Measurements from ENCODE around the gene C1orf21.
A peak's percentile ranks its signal among the peaks of the same experiment; 100 is the strongest.

C1orf21 gene

DNA sequence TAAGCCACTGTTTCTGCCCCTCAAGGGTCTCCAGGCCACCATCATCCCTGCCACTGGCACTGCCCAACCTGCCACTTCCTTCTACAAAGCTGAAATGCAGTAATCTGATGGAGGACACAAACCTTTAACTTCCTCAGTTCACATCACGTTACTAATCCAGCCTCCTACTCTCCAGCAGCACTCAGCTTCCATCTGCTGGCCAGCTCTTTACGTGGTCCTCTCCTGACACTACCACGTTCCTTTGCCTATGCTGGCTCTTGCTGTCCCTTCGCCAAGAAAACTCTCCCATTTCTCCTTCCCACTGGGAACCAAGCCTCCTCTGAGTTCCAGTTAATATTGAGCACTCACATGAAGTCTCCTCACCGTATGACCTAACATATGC is 243.8 kb downstream of the C1orf21 start:
- no peak overlapping the region for H3K14ac ChIP-seq (ENCODE audit: low read length in 2 of 2)
- no peak overlapping the region for H2BK5ac ChIP-seq (ENCODE audit: low read depth, low read length, poor library complexity, severe bottlenecking)
- no peak overlapping the region for H3K4me3 ChIP-seq (ENCODE audit: insufficient read depth in 1 of 2, low read depth in 1 of 2, low read length in 2 of 2)
- H2AFZ ChIP-seq (ENCODE audit: low read depth, low read length), result no peak overlapping the region
- H3K18ac ChIP-seq (ENCODE audit: low read depth in 1 of 2, low read length in 2 of 2), result no peak overlapping the region
- H3K4me1 ChIP-seq (ENCODE audit: control insufficient read depth, insufficient read depth, low read depth, low read length), result no peaks in the 10 kb centered on the region
- H3K79me1 ChIP-seq (replicated peaks; ENCODE audit: low read length, poor library complexity, severe bottlenecking), result no peaks in the 10 kb centered on the region
- no peak overlapping the region for H3K23ac ChIP-seq (ENCODE audit: low read length in 2 of 2)
- no peaks in the 10 kb centered on the region for H3K9me3 ChIP-seq (ENCODE audit: control insufficient read depth, low read length)
- no peak overlapping the region for H2BK15ac ChIP-seq (ENCODE audit: low read depth, poor library complexity, severe bottlenecking)
- no peak overlapping the region for H3K9ac ChIP-seq (ENCODE audit: low read length)
- H2AK5ac ChIP-seq (ENCODE audit: low read length, severe bottlenecking), result no peak overlapping the region
- WGBS, result 92% methylated on average over 5 of the region's 5 CpGs
- H4K91ac ChIP-seq (ENCODE audit: low read length), result no peak overlapping the region
- no peak for DNase-seq
- no peaks in the 10 kb centered on the region for H3K27me3 ChIP-seq (ENCODE audit: control insufficient read depth in 1 of 2, insufficient read depth in 1 of 2, low read length in 2 of 2)
- peaks cover 0 to 5% of the 10 kb centered on the region in 2 experiments for H3K36me3 ChIP-seq (ENCODE audit: control insufficient read depth in 1 of 2, insufficient read depth in 2 of 2, low read depth in 1 of 2, low read length in 2 of 2)
- peak overlapping the region in 1 of 2 experiments; percentile 28 for H2BK12ac ChIP-seq (ENCODE audit: low read length in 2 of 2)
- no peak overlapping the region for H2BK120ac ChIP-seq (ENCODE audit: low read depth, low read length)
- H4K8ac ChIP-seq (ENCODE audit: low read length), result no peak overlapping the region
- no peak overlapping the region for H3K4me2 ChIP-seq (ENCODE audit: low read length, poor library complexity, severe bottlenecking)
- no peak overlapping the region for H3K4ac ChIP-seq (ENCODE audit: low read depth in 1 of 2, low read length in 2 of 2)
- no peak overlapping the region for H3K27ac ChIP-seq (ENCODE audit: low read length, poor library complexity, severe bottlenecking)

GRCh38 chr1:184632415-184633175 is 245.8 kb downstream of the C1orf21 start:
- H3K18ac ChIP-seq (ENCODE audit: low read depth in 1 of 2, low read length in 2 of 2), result no peak overlapping the region
- H3K14ac ChIP-seq (ENCODE audit: low read length in 2 of 2), result no peak overlapping the region
- H3K4ac ChIP-seq (ENCODE audit: low read depth in 1 of 2, low read length in 2 of 2), result no peak overlapping the region
- H2BK12ac ChIP-seq (ENCODE audit: low read length in 2 of 2), result peak overlapping the region in 1 of 2 experiments; percentile 44
- no peak overlapping the region for H2AK5ac ChIP-seq (ENCODE audit: low read length, severe bottlenecking)
- H3K4me1 ChIP-seq (ENCODE audit: control insufficient read depth, insufficient read depth, low read depth, low read length), result no peaks in the 10 kb centered on the region
- no peak overlapping the region for H4K91ac ChIP-seq (ENCODE audit: low read length)
- H3K4me2 ChIP-seq (ENCODE audit: low read length, poor library complexity, severe bottlenecking), result no peak overlapping the region
- no peaks in the 10 kb centered on the region for H3K79me1 ChIP-seq (replicated peaks; ENCODE audit: low read length, poor library complexity, severe bottlenecking)
- H3K9ac ChIP-seq (ENCODE audit: low read length), result no peak overlapping the region
- H3K9me3 ChIP-seq (ENCODE audit: control insufficient read depth, low read length), result no peaks in the 10 kb centered on the region
- no peak overlapping the region for H3K23ac ChIP-seq (ENCODE audit: low read length in 2 of 2)
- no peak overlapping the region for H2BK5ac ChIP-seq (ENCODE audit: low read depth, low read length, poor library complexity, severe bottlenecking)
- no peaks in the 10 kb centered on the region for H3K27me3 ChIP-seq (ENCODE audit: control insufficient read depth in 1 of 2, insufficient read depth in 1 of 2, low read length in 2 of 2)
- 94% methylated on average over 7 of the region's 8 CpGs for WGBS
- H3K27ac ChIP-seq (ENCODE audit: low read length, poor library complexity, severe bottlenecking), result no peak overlapping the region
- H2AFZ ChIP-seq (ENCODE audit: low read depth, low read length), result no peak overlapping the region
- no peak overlapping the region for H2BK120ac ChIP-seq (ENCODE audit: low read depth, low read length)
- no peaks in the 10 kb centered on the region for H3K36me3 ChIP-seq (ENCODE audit: control insufficient read depth in 1 of 2, insufficient read depth in 2 of 2, low read depth in 1 of 2, low read length in 2 of 2)
- H2BK15ac ChIP-seq (ENCODE audit: low read depth, poor library complexity, severe bottlenecking), result no peak overlapping the region
- H3K4me3 ChIP-seq (ENCODE audit: insufficient read depth in 1 of 2, low read depth in 1 of 2, low read length in 2 of 2), result no peak overlapping the region
- peak overlapping the region; percentile 20 for H4K8ac ChIP-seq (ENCODE audit: low read length)
- no peak for DNase-seq

GRCh38 chr1:184633785-184634184 is 247.0 kb downstream of the C1orf21 start:
- 71% methylated on average over 4 of the region's 4 CpGs for WGBS
- H3K9ac ChIP-seq (ENCODE audit: low read length), result no peak overlapping the region
- H2BK120ac ChIP-seq (ENCODE audit: low read depth, low read length), result no peak overlapping the region

DNA sequence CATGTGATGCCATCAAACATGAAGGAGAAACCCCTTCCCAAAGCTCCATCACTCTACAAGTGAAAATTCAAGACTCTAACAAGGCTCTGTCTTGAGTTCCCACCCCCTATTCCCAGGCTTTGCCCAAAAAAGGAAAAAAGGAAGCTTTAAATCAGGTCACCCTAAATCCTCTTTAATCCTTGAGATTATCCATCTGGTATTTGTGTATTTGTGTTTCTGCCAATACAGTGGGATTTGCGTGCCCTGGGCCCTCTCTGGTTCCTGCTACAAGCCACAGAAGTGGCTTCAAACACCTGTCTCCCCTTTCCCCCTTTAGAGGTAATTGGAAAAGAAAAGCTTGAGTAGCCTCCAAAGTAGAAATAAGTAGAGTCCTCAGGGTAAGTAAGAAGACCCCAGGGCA is 247.5 kb downstream of the C1orf21 start:
- H2BK15ac ChIP-seq (ENCODE audit: low read depth, poor library complexity, severe bottlenecking), result no peak overlapping the region
- no peaks in the 10 kb centered on the region for H3K27me3 ChIP-seq (ENCODE audit: control insufficient read depth in 1 of 2, insufficient read depth in 1 of 2, low read length in 2 of 2)
- no peaks in the 10 kb centered on the region for H3K4me1 ChIP-seq (ENCODE audit: control insufficient read depth, insufficient read depth, low read depth, low read length)
- H2BK12ac ChIP-seq (ENCODE audit: low read length in 2 of 2), result no peak overlapping the region
- H4K91ac ChIP-seq (ENCODE audit: low read length), result no peak overlapping the region
- no peak for DNase-seq
- H3K79me1 ChIP-seq (replicated peaks; ENCODE audit: low read length, poor library complexity, severe bottlenecking), result no peaks in the 10 kb centered on the region
- no peak overlapping the region for H2BK5ac ChIP-seq (ENCODE audit: low read depth, low read length, poor library complexity, severe bottlenecking)
- no peak overlapping the region for H2BK120ac ChIP-seq (ENCODE audit: low read depth, low read length)
- H3K4ac ChIP-seq (ENCODE audit: low read depth in 1 of 2, low read length in 2 of 2), result no peak overlapping the region
- H3K4me3 ChIP-seq (ENCODE audit: insufficient read depth in 1 of 2, low read depth in 1 of 2, low read length in 2 of 2), result no peak overlapping the region
- H3K9ac ChIP-seq (ENCODE audit: low read length), result no peak overlapping the region
- no peak overlapping the region for H3K23ac ChIP-seq (ENCODE audit: low read length in 2 of 2)
- no peaks in the 10 kb centered on the region for H3K36me3 ChIP-seq (ENCODE audit: control insufficient read depth in 1 of 2, insufficient read depth in 2 of 2, low read depth in 1 of 2, low read length in 2 of 2)
- H3K27ac ChIP-seq (ENCODE audit: low read length, poor library complexity, severe bottlenecking), result no peak overlapping the region
- H3K9me3 ChIP-seq (ENCODE audit: control insufficient read depth, low read length), result no peaks in the 10 kb centered on the region
- WGBS, result no CpG with 5 or more reads among the region's 1 CpG
- no peak overlapping the region for H3K4me2 ChIP-seq (ENCODE audit: low read length, poor library complexity, severe bottlenecking)
- H2AK5ac ChIP-seq (ENCODE audit: low read length, severe bottlenecking), result no peak overlapping the region
- H2AFZ ChIP-seq (ENCODE audit: low read depth, low read length), result no peak overlapping the region
- H4K8ac ChIP-seq (ENCODE audit: low read length), result no peak overlapping the region
- H3K18ac ChIP-seq (ENCODE audit: low read depth in 1 of 2, low read length in 2 of 2), result no peak overlapping the region
- no peak overlapping the region for H3K14ac ChIP-seq (ENCODE audit: low read length in 2 of 2)

More at GRCh38 chr1:184633785-184634184, 247.0 kb downstream of the C1orf21 start:
- Histone ChIP-seq H3K36me3 (ENCODE audit: control insufficient read depth in 1 of 2, insufficient read depth in 2 of 2, low read depth in 1 of 2, low read length in 2 of 2) (no peaks in the 10 kb centered on the region), H3K4me1 (ENCODE audit: control insufficient read depth, insufficient read depth, low read depth, low read length) (no peaks in the 10 kb centered on the region), H2BK12ac (ENCODE audit: low read length in 2 of 2) (no peak overlapping the region), H3K4ac (ENCODE audit: low read depth in 1 of 2, low read length in 2 of 2) (no peak overlapping the region), H2BK5ac (ENCODE audit: low read depth, low read length, poor library complexity, severe bottlenecking) (no peak overlapping the region), H3K4me2 (ENCODE audit: low read length, poor library complexity, severe bottlenecking) (no peak overlapping the region), H2AFZ (ENCODE audit: low read depth, low read length) (no peak overlapping the region), H3K27ac (ENCODE audit: low read length, poor library complexity, severe bottlenecking) (no peak overlapping the region), H3K79me1 (replicated peaks; ENCODE audit: low read length, poor library complexity, severe bottlenecking) (no peaks in the 10 kb centered on the region), H3K23ac (ENCODE audit: low read length in 2 of 2) (no peak overlapping the region), H3K9me3 (ENCODE audit: control insufficient read depth, low read length) (no peaks in the 10 kb centered on the region), H4K8ac (ENCODE audit: low read length) (no peak overlapping the region), H4K91ac (ENCODE audit: low read length) (no peak overlapping the region), H3K18ac (ENCODE audit: low read depth in 1 of 2, low read length in 2 of 2) (no peak overlapping the region), H2AK5ac (ENCODE audit: low read length, severe bottlenecking) (no peak overlapping the region), H3K4me3 (ENCODE audit: insufficient read depth in 1 of 2, low read depth in 1 of 2, low read length in 2 of 2) (no peak overlapping the region), H2BK15ac (ENCODE audit: low read depth, poor library complexity, severe bottlenecking) (no peak overlapping the region), H3K27me3 (ENCODE audit: control insufficient read depth in 1 of 2, insufficient read depth in 1 of 2, low read length in 2 of 2) (no peaks in the 10 kb centered on the region), H3K14ac (ENCODE audit: low read length in 2 of 2) (no peak overlapping the region)
- no peak for DNase-seq
